ENCODE measurements around the gene ANXA6. TPM values are rescaled to one million over a fixed set of nuclear protein-coding genes. Genes with fewer than 3 reads are reported as not detected.
"Not testable (repeated sequence)": the region's sequence is repeated elsewhere in the genome, so short reads cannot be mapped to it uniquely, and the experiment has no call there.

The ANXA6 gene
- total and polyA plus RNA-seq, 4 donors = 61.4 to 208 (median 155) TPM

DNA sequence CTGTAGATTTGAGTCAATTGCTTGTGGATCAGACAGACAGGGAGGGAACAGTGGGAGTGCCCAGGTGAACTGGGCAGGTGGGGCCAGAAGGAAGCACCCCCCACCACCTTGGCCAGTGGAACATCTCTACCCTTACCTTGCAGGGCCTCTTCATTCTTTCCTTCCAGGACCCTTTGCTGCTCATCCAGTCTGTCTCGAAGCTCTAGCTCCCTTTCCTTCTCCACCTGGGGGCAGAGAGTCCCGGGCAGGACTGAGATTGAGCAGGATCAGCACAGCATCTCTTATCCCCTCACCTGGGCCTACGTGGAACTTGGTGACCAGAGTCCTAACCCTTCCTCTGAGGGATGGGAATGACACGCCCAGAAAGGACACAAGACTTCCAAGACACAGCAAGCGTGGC is 41.3 kb upstream of the ANXA6 start:
- no peak for ATAC-seq (ENCODE audit: insufficient read depth, low FRiP score)
- Histone ChIP-seq H3K4me1 (ENCODE audit: control insufficient read depth in 5 of 5, insufficient read depth in 5 of 5, low read length in 5 of 5) (peaks cover 0 to 6% (median 0%) of the 10 kb centered on the region in 5 donors), H3K36me3 (ENCODE audit: control insufficient read depth in 4 of 4, insufficient read depth in 4 of 4, low read length in 4 of 4) (peaks cover 0 to 18% (median 9%) of the 10 kb centered on the region in 4 donors), H3K27ac (ENCODE audit: low read depth in 1 of 2, low read length in 1 of 2) (no peak overlapping the region), H3K9me3 (ENCODE audit: control insufficient read depth in 4 of 4, insufficient read depth in 3 of 4, low read length in 3 of 4) (no peaks in the 10 kb centered on the region), H3K9ac (ENCODE audit: insufficient read depth in 1 of 2, low read length in 2 of 2) (no peak overlapping the region), H3K4me3 (no peak overlapping the region), H3K27me3 (ENCODE audit: control insufficient read depth in 3 of 3, insufficient read depth in 3 of 3, low read length in 2 of 3) (no peaks in the 10 kb centered on the region)
- no peak for TF ChIP-seq CTCF (IDR thresholded peaks at IDR 0.05; ENCODE audit: control extremely low read depth, extremely low read depth)
- 86 to 91% methylated on average over 5 of the region's 5 CpGs for WGBS, 2 donors
- no peak for DNase-seq

DNA sequence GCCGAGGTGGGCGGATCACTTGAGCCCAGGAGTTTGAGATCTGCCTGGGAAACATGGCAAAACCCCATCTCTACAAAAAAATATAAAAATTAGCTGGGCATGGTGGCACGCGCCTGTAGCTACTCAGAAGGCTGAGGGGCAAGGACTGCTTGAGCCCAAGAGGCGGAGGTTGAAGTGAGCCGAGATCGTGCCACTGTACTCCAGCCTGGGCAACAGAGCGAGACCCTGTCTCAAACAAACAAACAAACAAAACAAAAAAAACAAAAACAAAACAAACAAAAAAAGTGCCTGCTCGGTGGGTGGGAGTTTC is 39.7 kb upstream of the ANXA6 start:
- H3K4me3 ChIP-seq; H3K9me3 ChIP-seq (ENCODE audit: control insufficient read depth in 4 of 4, insufficient read depth in 3 of 4, low read length in 3 of 4); ATAC-seq (ENCODE audit: insufficient read depth, low FRiP score); H3K4me1 ChIP-seq (ENCODE audit: control insufficient read depth in 5 of 5, insufficient read depth in 5 of 5, low read length in 5 of 5); H3K27ac ChIP-seq (ENCODE audit: low read depth in 1 of 2, low read length in 1 of 2); DNase-seq; H3K27me3 ChIP-seq (ENCODE audit: control insufficient read depth in 3 of 3, insufficient read depth in 3 of 3, low read length in 2 of 3); H3K9ac ChIP-seq (ENCODE audit: insufficient read depth in 1 of 2, low read length in 2 of 2): not testable (repeated sequence)
- peaks cover 0 to 17% (median 8%) of the 10 kb centered on the region in 4 donors for H3K36me3 ChIP-seq (ENCODE audit: control insufficient read depth in 4 of 4, insufficient read depth in 4 of 4, low read length in 4 of 4)
- WGBS, 2 donors = 95 to 96% methylated on average over 9 of the region's 9 CpGs

- Histone ChIP-seq H3K27ac (ENCODE audit: low read depth in 1 of 2, low read length in 1 of 2) (peak overlapping the region in 1 of 2 donors; percentile 71), H3K36me3 (ENCODE audit: control insufficient read depth in 4 of 4, insufficient read depth in 4 of 4, low read length in 4 of 4) (peaks cover 0 to 17% (median 8%) of the 10 kb centered on the region in 4 donors), H3K4me1 (ENCODE audit: control insufficient read depth in 5 of 5, insufficient read depth in 5 of 5, low read length in 5 of 5) (peaks cover 0 to 1% (median 0%) of the 10 kb centered on the region in 5 donors), H3K9ac (ENCODE audit: insufficient read depth in 1 of 2, low read length in 2 of 2) (no peak overlapping the region), H3K4me3 (no peak overlapping the region), H3K27me3 (ENCODE audit: control insufficient read depth in 3 of 3, insufficient read depth in 3 of 3, low read length in 2 of 3) (no peaks in the 10 kb centered on the region), H3K9me3 (ENCODE audit: control insufficient read depth in 4 of 4, insufficient read depth in 3 of 4, low read length in 3 of 4) (no peaks in the 10 kb centered on the region)
- TF ChIP-seq CTCF (IDR thresholded peaks at IDR 0.05; ENCODE audit: control extremely low read depth, extremely low read depth) = no peak
- WGBS, 2 donors = 76 to 82% methylated on average over 5 of the region's 5 CpGs
- DNase-seq (no peak), ATAC-seq (ENCODE audit: insufficient read depth, low FRiP score) (peak; percentile 20)
Measured at GRCh38 chr5:151196556-151197290, 39.1 kb upstream of the ANXA6 start.

GRCh38 chr5:151195622-151196021 is 38.0 kb upstream of the ANXA6 start:
- H3K4me1 ChIP-seq (ENCODE audit: control insufficient read depth in 5 of 5, insufficient read depth in 5 of 5, low read length in 5 of 5) = peaks cover 0 to 1% (median 0%) of the 10 kb centered on the region in 5 donors
- no peaks in the 10 kb centered on the region for H3K9me3 ChIP-seq (ENCODE audit: control insufficient read depth in 4 of 4, insufficient read depth in 3 of 4, low read length in 3 of 4)
- TF ChIP-seq CTCF (IDR thresholded peaks at IDR 0.05; ENCODE audit: control extremely low read depth, extremely low read depth) = no peak
- H3K27ac ChIP-seq (ENCODE audit: low read depth in 1 of 2, low read length in 1 of 2) = no peak overlapping the region
- H3K4me3 ChIP-seq = no peak overlapping the region
- no peak for DNase-seq
- H3K9ac ChIP-seq (ENCODE audit: insufficient read depth in 1 of 2, low read length in 2 of 2) = no peak overlapping the region
- peak; percentile 73 for ATAC-seq (ENCODE audit: insufficient read depth, low FRiP score)
- H3K27me3 ChIP-seq (ENCODE audit: control insufficient read depth in 3 of 3, insufficient read depth in 3 of 3, low read length in 2 of 3) = no peaks in the 10 kb centered on the region
- peaks cover 0 to 13% (median 6%) of the 10 kb centered on the region in 4 donors for H3K36me3 ChIP-seq (ENCODE audit: control insufficient read depth in 4 of 4, insufficient read depth in 4 of 4, low read length in 4 of 4)
- WGBS, 2 donors = 62 to 65% methylated on average over 5 of the region's 5 CpGs
